RPMI7951 (cell line): ENCODE data around the gene PCDHGC3. TPM values are rescaled to one million over a fixed set of nuclear protein-coding genes. Genes with fewer than 3 reads are reported as not detected.

Experiments
- DNase-seq: peaks from one replicate; pipeline ENCODE4 v3.0.0-alpha.2; 2012; ENCODE audit warnings: low read depth
- total RNA-seq: library from RNA; depleted of rRNA; stranded (reverse); fragments of >200 nt; shearing (Covaris generic); gene quantifications from 2 replicates; pipeline ENCODE4 v1.2.3, GENCODE V29; 2014

The PCDHGC3 gene
- total RNA-seq, 1 experiment from 2014 or later, result 75.6 TPM

DNA sequence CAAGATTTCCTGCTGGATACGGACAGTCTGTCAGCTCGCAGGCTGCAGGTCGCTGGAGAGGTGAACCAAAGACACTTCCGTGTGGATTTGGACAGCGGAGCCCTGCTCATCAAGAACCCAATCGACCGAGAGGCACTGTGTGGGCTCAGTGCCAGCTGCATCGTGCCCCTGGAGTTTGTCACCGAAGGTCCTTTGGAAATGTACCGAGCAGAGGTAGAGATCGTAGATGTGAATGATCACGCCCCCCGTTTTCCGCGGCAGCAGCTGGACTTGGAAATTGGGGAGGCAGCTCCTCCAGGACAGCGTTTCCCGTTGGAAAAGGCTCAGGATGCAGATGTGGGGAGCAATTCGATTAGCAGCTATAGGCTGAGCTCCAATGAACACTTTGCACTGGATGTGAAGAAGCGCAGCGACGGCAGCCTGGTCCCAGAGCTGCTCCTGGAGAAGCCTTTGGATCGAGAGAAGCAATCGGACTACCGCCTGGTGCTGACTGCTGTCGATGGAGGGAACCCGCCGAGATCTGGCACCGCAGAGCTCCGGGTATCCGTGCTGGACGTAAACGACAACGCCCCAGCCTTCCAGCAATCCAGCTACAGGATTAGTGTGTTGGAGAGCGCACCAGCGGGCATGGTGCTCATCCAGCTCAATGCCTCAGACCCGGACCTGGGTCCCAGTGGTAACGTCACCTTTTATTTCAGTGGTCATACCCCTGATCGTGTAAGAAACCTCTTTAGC, 9.7 kb downstream of the PCDHGC3 start:
- DNase-seq, result no peak

DNA sequence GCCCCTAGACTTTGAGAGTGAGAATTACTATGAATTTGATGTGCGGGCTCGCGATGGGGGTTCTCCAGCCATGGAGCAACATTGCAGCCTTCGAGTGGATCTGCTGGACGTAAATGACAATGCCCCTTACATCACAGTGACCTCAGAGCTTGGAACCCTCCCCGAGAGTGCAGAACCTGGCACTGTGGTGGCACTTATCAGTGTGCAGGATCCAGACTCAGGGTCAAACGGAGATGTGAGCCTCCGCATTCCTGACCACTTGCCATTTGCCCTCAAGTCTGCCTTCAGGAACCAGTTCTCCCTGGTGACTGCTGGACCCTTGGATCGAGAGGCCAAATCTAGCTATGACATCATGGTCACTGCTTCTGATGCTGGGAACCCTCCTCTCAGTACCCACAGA, 10.3 kb downstream of the PCDHGC3 start:
- DNase-seq, result no peak

DNA sequence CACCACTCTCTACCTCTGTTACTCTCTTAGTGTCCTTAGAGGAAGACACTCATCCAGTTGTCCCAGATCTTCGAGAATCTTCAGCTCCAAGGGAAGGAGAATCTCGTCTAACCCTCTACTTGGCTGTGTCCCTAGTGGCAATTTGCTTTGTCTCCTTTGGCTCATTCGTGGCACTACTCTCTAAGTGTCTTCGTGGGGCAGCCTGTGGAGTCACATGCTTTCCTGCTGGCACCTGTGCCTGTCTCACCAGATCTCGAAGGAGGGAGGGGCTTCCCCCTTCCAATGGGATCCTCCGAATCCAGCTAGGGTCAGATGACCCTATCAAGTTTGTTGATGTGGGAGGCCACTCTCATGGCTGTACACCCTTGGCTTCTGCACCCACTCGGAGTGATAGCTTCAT, 11.4 kb downstream of the PCDHGC3 start:
- DNase-seq, result no peak

DNA sequence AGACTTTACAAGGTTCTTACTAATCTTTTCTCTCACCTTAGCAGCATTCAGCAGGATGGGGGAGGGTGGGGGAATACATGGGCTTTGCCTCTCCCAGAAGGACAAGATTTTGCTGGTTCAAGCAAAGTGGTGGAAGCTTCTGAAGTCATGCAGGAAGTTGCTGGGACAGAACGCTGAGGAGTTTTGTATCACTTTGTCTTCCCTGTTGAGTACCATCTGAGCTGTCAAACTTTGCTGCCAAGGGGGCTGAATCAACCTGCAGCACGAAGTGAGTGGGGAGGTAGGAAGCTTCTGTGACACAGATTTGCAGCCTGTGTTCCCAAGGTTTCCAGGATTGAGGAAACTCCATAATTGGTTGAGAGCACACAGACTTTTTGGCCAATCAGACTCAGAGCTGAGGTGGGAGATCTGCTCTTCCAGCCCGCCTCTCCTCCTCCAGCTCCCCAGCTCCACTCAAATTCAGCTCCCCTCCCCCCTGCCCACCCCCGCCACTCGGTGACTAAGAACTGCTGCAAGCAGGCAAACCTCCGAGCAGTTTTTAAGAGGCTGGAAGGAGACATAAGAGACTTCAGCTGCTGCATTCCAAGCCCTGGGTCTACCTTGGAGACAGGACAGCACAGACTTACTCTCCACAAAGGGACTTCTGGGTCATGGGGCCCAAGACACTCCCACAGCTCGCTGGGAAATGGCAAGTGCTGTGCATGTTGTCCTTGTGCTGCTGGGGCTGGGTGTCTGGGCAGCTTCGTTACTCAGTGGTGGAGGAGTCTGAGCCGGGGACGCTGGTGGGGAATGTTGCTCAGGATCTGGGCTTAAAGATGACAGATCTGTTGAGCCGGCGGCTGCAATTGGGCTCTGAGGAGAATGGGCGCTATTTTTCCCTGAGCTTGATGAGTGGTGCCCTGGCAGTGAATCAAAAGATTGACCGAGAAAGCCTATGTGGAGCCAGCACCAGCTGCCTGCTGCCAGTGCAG, 13.1 kb downstream of the PCDHGC3 start, which contains the start of gene PCDHGC5:
TSS of gene PCDHGC5 (plus strand) at position 491 of the 971 bp plus-strand sequence. CDS start at position 651, 160 bp downstream.
- peak; percentile 61 for DNase-seq

DNA sequence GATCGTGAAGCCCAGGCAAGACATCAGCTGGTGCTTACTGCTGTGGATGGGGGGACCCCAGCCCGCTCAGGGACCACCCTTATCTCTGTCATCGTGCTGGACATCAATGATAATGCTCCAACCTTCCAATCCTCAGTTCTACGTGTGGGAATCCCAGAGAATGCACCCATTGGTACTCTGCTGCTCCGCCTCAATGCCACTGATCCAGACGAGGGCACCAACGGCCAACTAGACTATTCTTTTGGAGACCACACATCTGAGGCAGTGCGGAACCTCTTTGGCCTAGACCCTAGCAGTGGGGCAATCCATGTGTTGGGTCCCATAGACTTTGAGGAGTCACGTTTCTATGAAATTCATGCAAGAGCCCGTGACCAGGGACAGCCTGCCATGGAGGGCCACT, 14.1 kb downstream of the PCDHGC3 start:
- no peak for DNase-seq

DNA sequence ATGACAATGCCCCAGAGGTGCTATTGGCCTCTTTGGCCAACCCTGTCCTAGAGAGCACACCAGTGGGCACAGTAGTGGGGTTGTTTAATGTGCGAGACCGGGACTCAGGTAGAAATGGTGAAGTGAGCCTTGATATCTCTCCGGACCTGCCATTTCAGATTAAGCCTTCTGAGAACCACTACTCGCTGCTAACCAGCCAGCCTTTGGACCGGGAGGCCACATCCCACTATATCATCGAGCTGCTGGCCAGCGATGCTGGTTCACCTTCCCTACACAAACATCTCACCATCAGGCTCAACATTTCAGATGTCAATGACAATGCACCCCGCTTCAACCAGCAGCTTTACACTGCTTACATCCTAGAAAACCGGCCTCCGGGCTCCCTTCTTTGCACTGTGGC, 14.5 kb downstream of the PCDHGC3 start:
- no peak for DNase-seq

DNA sequence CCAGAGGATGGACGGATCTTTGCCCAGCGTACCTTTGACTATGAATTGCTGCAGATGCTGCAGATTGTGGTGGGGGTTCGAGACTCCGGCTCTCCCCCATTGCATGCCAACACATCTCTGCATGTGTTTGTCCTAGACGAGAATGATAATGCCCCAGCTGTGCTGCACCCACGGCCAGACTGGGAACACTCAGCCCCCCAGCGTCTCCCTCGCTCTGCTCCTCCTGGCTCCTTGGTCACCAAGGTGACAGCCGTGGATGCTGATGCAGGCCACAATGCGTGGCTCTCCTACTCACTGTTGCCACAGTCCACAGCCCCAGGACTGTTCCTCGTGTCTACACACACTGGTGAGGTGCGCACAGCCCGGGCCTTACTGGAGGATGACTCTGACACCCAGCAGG, 15.0 kb downstream of the PCDHGC3 start:
- DNase-seq, result no peak

DNA sequence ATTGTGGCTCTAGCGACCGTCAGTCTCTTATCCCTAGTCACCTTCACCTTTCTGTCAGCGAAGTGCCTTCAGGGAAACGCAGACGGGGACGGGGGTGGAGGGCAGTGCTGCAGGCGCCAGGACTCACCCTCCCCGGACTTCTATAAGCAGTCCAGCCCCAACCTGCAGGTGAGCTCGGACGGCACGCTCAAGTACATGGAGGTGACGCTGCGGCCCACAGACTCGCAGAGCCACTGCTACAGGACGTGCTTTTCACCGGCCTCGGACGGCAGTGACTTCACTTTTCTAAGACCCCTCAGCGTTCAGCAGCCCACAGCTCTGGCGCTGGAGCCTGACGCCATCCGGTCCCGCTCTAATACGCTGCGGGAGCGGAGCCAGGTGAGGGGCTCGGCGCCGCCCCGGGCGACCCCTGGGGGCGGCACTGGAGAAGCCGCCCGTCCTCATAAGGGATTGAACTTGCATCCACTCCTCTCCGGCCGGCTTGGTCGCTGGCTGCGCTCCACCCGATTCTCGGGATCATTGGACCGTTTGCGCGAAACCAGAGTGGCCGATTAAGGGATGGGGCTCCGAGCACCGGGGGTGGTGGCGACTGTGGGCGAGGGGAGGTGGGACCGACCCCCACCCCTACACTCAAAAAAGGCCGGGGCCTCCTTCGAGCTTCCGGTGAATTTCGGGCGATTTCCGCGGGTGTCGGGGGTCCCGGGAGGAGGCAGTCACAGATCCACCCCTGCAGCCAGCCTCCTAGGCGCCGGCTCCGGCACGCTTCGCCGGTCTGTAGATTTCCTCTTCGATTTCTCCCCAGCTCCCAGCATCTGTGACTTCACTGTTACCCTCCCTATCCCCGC, 15.8 kb downstream of the PCDHGC3 start:
- DNase-seq, result no peak

DNA sequence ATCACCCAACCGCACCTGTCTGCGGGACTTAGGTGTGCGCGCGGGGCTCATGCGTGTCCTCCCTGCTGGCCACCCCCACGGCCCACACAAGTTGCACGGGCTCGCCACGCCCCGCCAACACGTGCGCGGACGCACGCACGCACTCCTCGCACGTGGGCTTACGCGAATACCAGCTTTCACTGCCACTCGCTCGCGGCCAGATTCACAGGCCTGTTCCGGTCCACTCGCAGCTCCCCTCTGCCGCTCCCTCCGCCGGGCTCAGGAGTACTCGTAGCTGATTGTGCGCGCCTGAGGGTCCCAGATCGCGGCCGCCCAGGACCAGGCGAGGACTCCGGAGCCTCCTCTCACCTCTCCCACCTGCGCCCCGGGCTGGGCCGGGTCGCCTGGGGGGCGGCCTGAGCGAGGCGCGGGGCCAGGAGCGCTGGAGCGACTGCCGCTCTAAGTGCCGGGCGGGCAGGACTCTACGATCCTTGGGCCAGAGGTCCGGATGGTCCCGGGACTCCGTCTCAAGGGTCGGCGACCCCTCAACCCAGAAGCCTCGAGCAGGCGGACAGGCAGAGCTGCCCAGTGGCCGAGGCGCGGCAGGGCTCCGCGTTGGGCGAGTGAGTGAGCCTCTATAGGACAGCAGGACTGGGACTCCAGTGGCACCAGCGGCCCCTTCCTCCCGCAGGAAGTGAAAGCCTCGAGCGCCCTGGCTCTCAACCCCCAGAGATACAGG, 16.6 kb downstream of the PCDHGC3 start:
- no peak for DNase-seq

DNA sequence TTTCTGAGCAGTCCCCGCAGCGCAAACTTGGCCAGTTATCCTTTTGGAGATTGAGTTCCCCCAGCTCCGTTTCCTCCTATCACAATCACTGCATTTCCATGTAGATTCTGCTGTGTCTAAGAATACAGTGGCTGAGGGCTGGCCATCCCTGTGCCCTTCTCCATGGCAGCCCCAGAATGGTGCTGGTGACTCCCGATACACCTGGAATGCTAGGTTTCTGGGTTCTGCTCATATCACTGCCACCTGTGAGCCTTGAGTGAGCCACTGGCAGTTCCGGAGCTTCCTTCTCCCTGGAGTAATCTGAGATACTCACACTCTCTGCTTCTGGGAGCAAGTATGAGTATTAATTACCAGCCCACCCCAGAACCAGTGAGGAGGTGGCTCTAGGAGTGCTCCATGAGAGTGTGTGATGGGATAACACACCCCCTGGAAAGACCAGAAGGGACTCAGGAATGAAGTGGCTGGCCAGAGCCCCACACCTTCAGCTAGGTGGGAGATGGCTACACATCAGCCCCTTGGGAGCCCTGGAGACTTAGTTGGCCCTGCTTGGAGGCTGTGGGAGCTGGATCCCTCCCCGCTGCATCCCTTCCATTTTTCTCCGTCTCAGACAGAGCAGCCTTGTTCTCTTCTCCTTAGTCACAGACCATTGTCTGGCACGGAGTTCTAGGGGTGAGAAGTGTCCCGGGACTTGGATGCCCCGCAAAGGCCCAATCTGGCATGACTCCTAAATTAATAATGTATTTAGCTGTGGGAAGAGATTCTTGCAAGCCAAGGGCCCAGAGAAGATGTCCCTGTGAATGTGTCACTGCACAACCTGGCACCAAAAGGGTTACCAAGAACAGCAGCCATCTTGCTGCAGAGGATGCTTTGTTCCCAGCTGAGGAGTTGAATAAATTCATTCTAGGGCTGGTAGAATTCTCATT, 18.0 kb downstream of the PCDHGC3 start:
- DNase-seq, result peak; percentile 67

DNA sequence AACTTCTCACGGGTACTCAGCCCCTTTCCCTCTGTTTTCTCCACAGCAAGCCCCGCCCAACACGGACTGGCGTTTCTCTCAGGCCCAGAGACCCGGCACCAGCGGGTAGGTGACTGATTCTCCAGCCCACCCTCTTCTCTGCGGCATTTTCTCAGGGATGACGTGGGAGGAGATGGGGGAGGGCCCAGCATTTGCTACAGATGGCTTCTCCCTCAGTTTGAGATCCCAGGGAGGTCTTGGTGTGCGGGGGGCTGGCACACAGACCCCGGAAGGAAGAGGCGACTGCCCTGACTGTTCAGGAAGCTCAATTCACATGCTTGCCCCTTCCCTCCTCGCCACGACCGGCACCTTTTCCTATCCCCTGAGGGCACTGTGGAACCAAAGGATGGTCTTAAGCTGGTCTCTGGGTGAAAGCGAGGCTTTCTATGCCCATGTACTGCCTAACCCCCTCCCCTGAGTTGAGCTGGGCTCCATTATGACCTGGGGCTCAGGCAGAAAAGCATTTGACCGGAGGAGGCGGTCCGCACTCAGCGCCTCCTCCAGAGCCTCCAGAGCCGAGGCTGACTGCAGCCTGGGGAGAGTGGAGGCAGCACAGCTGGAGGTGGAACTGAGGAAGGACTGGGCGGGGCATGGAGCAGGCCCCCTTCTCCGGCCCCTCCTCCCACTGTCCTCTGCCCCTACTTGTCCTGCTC, 19.1 kb downstream of the PCDHGC3 start:
- no peak for DNase-seq

DNA sequence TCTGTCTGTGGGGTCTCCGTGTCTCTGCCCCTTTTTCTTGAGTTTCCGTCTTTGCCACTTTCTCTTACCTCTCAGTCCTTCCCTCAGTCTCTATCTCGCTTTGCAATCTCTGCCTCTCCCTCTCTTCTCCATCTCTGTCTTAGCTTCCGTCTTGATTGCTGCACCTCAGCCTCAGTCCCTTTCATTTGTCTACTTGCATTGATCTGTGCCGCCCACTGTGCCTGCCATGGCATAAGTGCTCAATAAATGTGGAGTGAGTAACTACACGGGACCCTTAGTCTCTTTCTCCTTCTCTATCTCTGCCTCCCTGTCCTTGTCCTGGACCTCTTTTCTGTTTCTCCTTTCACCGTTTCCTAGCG, 19.7 kb downstream of the PCDHGC3 start:
- DNase-seq, result no peak

DNA sequence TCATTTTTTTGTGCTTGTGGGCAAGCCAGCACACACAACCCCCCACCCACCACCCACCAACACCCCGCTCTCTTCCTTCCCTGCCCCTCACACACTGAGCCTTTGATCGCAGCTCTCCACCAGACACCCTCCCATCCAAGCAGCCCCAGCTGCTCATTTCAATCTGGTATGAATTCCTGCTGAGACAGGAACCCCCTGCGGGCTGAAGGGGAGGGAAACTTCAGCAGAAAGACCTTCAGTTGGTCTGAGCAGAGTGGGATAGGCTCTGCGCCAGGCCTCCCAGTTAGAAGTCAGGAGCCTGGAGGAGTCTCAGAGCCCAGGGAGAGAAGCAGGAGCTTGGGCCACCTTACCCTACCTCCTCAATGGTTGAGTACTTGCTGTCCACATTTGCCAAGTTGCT, 20.3 kb downstream of the PCDHGC3 start:
- DNase-seq, result peak; percentile 77

DNA sequence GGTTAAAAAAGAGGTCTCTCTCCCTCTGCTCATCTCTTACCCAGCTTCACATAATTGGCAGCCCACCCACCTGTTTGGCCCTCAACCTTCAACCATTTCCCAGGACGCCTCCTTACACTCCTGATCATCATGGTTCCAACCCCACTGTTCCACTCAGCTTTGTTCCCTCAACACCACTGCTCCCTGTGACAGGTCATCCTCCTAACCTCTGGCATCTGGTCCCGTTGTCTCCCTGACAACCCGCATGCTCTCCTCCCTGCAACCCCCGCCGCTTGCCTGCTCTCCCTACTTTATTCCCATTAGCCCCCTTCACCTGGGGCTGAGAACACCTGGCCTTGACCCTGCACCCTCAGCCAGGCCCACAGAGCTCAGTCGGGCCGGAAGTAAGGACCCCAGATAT, 26.0 kb downstream of the PCDHGC3 start:
- DNase-seq, result no peak

DNA sequence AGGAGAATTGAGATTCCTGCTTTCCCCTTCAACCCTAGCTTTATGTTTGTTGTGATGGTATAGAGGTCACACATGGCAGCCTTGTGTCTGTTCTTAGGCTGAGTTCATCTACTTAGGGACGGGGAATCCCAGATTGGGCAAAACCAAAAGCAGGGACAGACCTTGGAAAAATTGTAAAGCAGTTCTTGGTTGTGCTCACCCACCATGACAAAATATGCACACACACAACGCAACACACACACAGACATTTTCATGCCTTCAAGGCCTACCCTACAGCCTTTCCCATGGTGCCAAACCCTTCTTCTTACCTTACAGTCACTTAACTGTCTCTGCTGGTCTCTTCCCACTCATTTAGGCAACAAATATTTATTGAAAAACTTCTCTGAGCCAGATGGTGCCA, 27.9 kb downstream of the PCDHGC3 start:
- DNase-seq, result no peak

DNA sequence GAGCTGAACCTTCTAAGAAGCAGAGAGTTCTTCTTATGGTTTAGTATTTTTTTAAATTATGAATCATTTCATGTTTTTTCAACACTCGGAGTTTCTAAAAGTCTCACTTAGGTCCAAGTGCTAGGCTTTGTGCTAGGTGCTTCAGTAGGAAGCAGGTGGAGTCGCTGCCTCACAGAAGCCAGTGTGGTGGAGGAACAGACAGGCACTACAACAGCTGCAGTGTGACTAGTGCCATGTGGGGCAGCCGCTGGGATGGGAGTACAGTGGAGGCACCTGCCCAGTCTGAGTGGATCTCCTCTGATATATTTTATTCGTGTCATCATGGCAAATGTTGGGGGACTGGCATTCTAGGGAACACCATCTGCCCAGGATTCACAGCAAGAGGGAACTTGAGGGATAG, 28.4 kb downstream of the PCDHGC3 start:
- DNase-seq, result no peak

DNA sequence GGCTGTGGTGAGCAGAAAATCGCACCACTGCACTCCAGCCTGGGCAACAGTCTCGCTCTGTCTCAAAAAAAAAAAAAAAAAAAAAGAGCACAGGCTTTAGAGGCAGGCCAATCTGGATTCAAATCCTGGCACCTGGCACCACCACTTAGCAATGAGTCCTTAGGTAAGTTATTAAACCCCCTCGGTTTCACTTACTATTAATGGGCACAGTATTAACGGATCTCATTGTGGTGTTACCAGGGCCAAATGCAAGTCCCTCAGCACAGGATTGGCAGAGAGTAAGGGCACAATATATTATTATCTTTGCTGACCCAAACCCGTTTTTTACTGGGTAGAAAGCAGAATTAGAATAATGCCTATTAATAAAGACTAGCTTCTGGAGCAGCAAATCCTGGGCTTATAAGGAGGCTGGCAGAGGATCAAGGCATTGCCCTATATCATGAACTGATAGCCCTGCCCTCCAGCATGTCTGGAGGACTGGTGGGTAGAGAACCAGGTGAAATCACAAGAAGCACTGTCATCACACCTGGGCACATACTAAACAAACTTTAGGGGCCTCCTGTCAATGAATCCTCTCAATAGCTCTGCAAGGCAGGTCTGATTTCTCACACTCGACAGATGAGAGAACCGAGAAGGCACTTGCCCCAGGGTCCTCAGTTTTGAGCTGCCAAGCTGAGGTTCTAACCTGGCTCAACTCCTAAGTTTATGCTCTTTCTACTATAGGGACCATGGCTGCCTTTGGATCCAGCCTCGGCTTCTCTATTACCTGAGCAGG, 30.8 kb downstream of the PCDHGC3 start:
- DNase-seq, result no peak

DNA sequence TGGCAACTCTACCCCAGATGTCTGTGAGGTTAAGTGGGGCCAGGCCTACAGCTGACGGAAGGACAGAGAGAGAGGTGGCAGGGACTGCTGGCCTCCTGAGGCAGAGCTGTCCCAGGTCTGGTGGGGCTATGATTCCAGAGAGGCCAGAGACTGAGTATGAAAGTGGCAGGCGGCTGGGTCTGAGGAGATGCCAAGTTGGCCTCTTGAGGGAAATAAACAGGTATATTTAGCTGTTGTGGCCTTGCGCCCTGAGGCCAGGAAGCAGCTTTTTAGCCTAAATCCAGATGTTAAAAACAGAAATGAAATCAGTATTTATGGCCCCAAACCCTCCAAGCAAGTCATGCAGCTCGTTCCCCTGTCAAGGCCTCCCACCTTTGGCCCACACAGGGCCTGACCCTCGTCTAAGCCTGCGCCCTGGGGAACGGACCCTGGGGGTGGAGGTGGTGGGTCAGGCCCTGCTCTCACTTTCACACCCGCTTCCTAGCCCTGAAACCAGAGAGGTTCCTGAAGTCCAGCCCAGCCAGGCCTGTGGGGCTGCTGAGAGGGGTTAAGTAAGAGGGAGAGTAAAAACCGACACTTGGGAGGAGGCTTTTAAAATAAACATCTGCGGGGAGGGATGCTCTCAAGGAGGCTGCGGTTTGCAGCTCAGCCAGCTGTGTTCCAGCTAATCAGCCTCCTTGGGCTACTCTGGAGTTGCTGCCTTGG, 31.8 kb downstream of the PCDHGC3 start:
- DNase-seq, result peak; percentile 94
